GM23338 (cell line): Measurements from ENCODE around the gene ST8SIA1. TPM values are rescaled to one million over a fixed set of nuclear protein-coding genes. Genes with fewer than 3 reads are reported as not detected.

ENCODE experiments used
- ATAC-seq: fragments of 200-7000 bp; cut with Tn5 transposase; 3 replicates; pipeline ENCODE4 v1.9.1; 2020
- DNase-seq: peaks from one replicate; pipeline ENCODE4 v3.0.0-alpha.2; 2015; ENCODE audit warnings: low spot score
- H2AFZ ChIP-seq: fragments of 200-600 bp; sonication (generic); 2 replicates; pipeline ENCODE4 v1.8.0; 2016; ENCODE audit warnings: antibody characterized with exemption, mild to moderate bottlenecking, moderate library complexity
- H3F3A ChIP-seq: fragments of 200-600 bp; sonication (generic); replicated peaks from 2 replicates; pipeline ENCODE4 v1.8.0; 2017; ENCODE audit warnings: antibody characterized with exemption, mixed run types, low read depth
- H3K27ac ChIP-seq: fragments of 200-600 bp; sonication (generic); 2 replicates; pipeline ENCODE4 v1.6.1; 2016; ENCODE audit warnings: low read depth
- H3K27me3 ChIP-seq: fragments of 200-600 bp; sonication (generic); 2 replicates; pipeline ENCODE4 v1.8.0; 2016; ENCODE audit warnings: mild to moderate bottlenecking, mixed run types, moderate library complexity; ENCODE audit not compliant: insufficient read depth
- H3K36me3 ChIP-seq: fragments of 200-600 bp; sonication (generic); 2 replicates; pipeline ENCODE4 v1.8.0; 2016; ENCODE audit warnings: mild to moderate bottlenecking; ENCODE audit not compliant: insufficient read depth
- H3K4me1 ChIP-seq: fragments of 200-600 bp; sonication (generic); 2 replicates; pipeline ENCODE4 v1.8.0; 2016; ENCODE audit warnings: mild to moderate bottlenecking, moderate library complexity; ENCODE audit not compliant: insufficient read depth
- H3K4me2 ChIP-seq: fragments of 200-600 bp; sonication (generic); 2 replicates; pipeline ENCODE4 v1.7.1; 2017; ENCODE audit warnings: mixed run types
- H3K4me3 ChIP-seq: fragments of 200-600 bp; sonication (generic); 2 replicates; pipeline ENCODE4 v1.6.1; 2016; ENCODE audit warnings: mixed run types
- H3K79me2 ChIP-seq: fragments of 200-600 bp; sonication (generic); replicated peaks from 2 replicates; pipeline ENCODE4 v1.8.0; 2017; ENCODE audit warnings: mild to moderate bottlenecking; ENCODE audit not compliant: insufficient read depth
- H3K9me2 ChIP-seq: fragments of 200-600 bp; sonication (generic); 2 replicates; pipeline ENCODE4 v1.8.0; 2017; ENCODE audit not compliant: insufficient read depth
- H4K20me1 ChIP-seq: fragments of 200-600 bp; sonication (generic); replicated peaks from 2 replicates; pipeline ENCODE4 v1.8.0; 2017; ENCODE audit warnings: mild to moderate bottlenecking; ENCODE audit not compliant: insufficient read depth
- H3K27ac Mint-ChIP-seq: 2 replicates; pipeline ENCODE4 v1.8.0; 2020; ENCODE audit warnings: inconsistent platforms, mild to moderate bottlenecking, moderate library complexity, mixed read lengths
- H3K27me3 Mint-ChIP-seq: 3 replicates; pipeline ENCODE4 v1.8.0; 2022; ENCODE audit warnings: low read depth, mild to moderate bottlenecking, moderate library complexity, mixed read lengths, inconsistent platforms; ENCODE audit not compliant: insufficient read depth, poor library complexity
- H3K36me3 Mint-ChIP-seq: 3 replicates; pipeline ENCODE4 v1.8.0; 2021; ENCODE audit warnings: low read depth, mild to moderate bottlenecking, inconsistent platforms, moderate library complexity, mixed read lengths
- H3K4me1 Mint-ChIP-seq: 3 replicates; pipeline ENCODE4 v1.8.0; 2020; ENCODE audit warnings: mild to moderate bottlenecking, inconsistent platforms, mixed read lengths
- H3K4me3 Mint-ChIP-seq: 3 replicates; pipeline ENCODE4 v1.8.0; 2021; ENCODE audit warnings: moderate library complexity, mild to moderate bottlenecking, inconsistent platforms, mixed read lengths
- H3K9me3 Mint-ChIP-seq: 3 replicates; pipeline ENCODE4 v1.8.0; 2020; ENCODE audit warnings: moderate library complexity, mild to moderate bottlenecking, inconsistent platforms, mixed read lengths
- CREB1 ChIP-seq: fragments of 250-450 bp; sonication (Bioruptor Pico); IDR thresholded peaks from 2 replicates; pipeline ENCODE4 v1.5.0; 2020; ENCODE audit warnings: low read depth, mild to moderate bottlenecking, moderate library complexity
- CTCF ChIP-seq, 2 experiments: fragments of 200-600 bp in 1 of 2; sonication (generic) in 1 of 2; conservative IDR thresholded peaks; 2 replicates each; pipeline versions ENCODE4 v1.5.1 to v1.6.1; 2016 to 2017; ENCODE audit warnings: antibody characterized with exemption in 2 of 2, low read depth in 2 of 2, mild to moderate bottlenecking in 2 of 2, moderate library complexity in 1 of 2
- ETS1 ChIP-seq: IDR thresholded peaks from 2 replicates; pipeline ENCODE4 v1.6.1; 2016; ENCODE audit warnings: antibody characterized with exemption
- EZH2 ChIP-seq: fragments of 200-600 bp; sonication (generic); IDR thresholded peaks from one replicate; pipeline ENCODE4 v1.8.0; 2017; ENCODE audit warnings: antibody characterized with exemption, mild to moderate bottlenecking, low read depth; ENCODE audit not compliant: unreplicated experiment
- EZH2phosphoT487 ChIP-seq: fragments of 200-600 bp; sonication (generic); IDR thresholded peaks from one replicate; pipeline ENCODE4 v1.8.1; 2018; ENCODE audit warnings: antibody characterized with exemption; ENCODE audit not compliant: unreplicated experiment
- JUNB ChIP-seq: IDR thresholded peaks from one replicate; pipeline ENCODE4 v1.6.1; 2016; ENCODE audit warnings: antibody characterized with exemption; ENCODE audit not compliant: unreplicated experiment
- NANOG ChIP-seq: IDR thresholded peaks from 2 replicates; pipeline ENCODE4 v1.6.1; 2016; ENCODE audit warnings: antibody characterized with exemption, borderline replicate concordance
- POLR2AphosphoS5 ChIP-seq: IDR thresholded peaks from 2 replicates; pipeline ENCODE4 v1.6.1; 2016; ENCODE audit warnings: antibody characterized with exemption, low read depth
- REST ChIP-seq: IDR thresholded peaks from one replicate; pipeline ENCODE4 v1.6.1; 2018; ENCODE audit warnings: antibody characterized with exemption; ENCODE audit not compliant: unreplicated experiment
- STAT1 ChIP-seq: IDR thresholded peaks from one replicate; pipeline ENCODE4 v1.6.1; 2016; ENCODE audit warnings: antibody characterized with exemption; ENCODE audit not compliant: unreplicated experiment
- ZNF114 ChIP-seq: fragments of 250-450 bp; sonication (Bioruptor Pico); IDR thresholded peaks from 2 replicates; pipeline ENCODE4 v1.5.0; 2020; ENCODE audit warnings: mild to moderate bottlenecking, moderate library complexity
- ZNF331 ChIP-seq: fragments of 250-450 bp; sonication (Bioruptor Pico); IDR thresholded peaks from 2 replicates; pipeline ENCODE4 v1.5.0; 2020; ENCODE audit warnings: low read depth, mild to moderate bottlenecking, moderate library complexity
- polyA plus RNA-seq: library from polyadenylated mRNA; unstranded; fragments of >200 nt; fragmentation: Nextera tagmentation; extraction: Ambion mirVana; gene quantifications from 2 replicates; pipeline ENCODE4 v1.2.1, GENCODE V29; 2016
- total RNA-seq: library from RNA; depleted of rRNA; stranded (reverse); fragments of >200 nt; shearing (Covaris generic); gene quantifications from 2 replicates; pipeline ENCODE4 v1.2.3, GENCODE V29; 2014
- TF ChIP-seq, protein P1 (sequence below): fragments of 250-450 bp; sonication (Bioruptor Pico); IDR thresholded peaks from 2 replicates; pipeline ENCODE4 v1.5.0; 2020; ENCODE audit warnings: mild to moderate bottlenecking, moderate library complexity

ST8SIA1 gene
- total and polyA plus RNA-seq, 2 experiments from 2014 or later = 2.5 to 5.1 TPM

- Histone ChIP-seq H3K79me2 (no peaks in the 10 kb centered on the region), H2AFZ (0 out of 2 replicates have a peak overlapping the region, but pooled peaks have one; percentile 28), H3K9me2 (no peaks in the 10 kb centered on the region), H3K4me1 (no peaks in the 10 kb centered on the region), H3F3A (no peaks in the 10 kb centered on the region), H3K4me2 (no peak overlapping the region), H4K20me1 (no peaks in the 10 kb centered on the region), H3K4me3 (no peak overlapping the region), H3K27ac (no peak overlapping the region), H3K36me3 (no peaks in the 10 kb centered on the region), H3K27me3 (no peaks in the 10 kb centered on the region)
- no peak overlapping the region for H3K27ac Mint-ChIP-seq
- DNase-seq = no peak
- no peaks in the 10 kb centered on the region for H3K36me3 Mint-ChIP-seq
- TF ChIP-seq JUNB (no peak), POLR2AphosphoS5 (no peak), ETS1 (no peak), STAT1 (no peak), CREB1 (CRISPR knock-in tag) (no peak), CTCF (conservative IDR thresholded peaks at IDR 0.05; ENCODE audit: low read depth in 2 of 2) (no peak), ZNF331 (CRISPR knock-in tag) (no peak), EZH2 (no peak), REST (no peak), EZH2phosphoT487 (no peak), NANOG (no peak), ZNF114 (CRISPR knock-in tag) (no peak)
- TF ChIP-seq, protein P1, sequence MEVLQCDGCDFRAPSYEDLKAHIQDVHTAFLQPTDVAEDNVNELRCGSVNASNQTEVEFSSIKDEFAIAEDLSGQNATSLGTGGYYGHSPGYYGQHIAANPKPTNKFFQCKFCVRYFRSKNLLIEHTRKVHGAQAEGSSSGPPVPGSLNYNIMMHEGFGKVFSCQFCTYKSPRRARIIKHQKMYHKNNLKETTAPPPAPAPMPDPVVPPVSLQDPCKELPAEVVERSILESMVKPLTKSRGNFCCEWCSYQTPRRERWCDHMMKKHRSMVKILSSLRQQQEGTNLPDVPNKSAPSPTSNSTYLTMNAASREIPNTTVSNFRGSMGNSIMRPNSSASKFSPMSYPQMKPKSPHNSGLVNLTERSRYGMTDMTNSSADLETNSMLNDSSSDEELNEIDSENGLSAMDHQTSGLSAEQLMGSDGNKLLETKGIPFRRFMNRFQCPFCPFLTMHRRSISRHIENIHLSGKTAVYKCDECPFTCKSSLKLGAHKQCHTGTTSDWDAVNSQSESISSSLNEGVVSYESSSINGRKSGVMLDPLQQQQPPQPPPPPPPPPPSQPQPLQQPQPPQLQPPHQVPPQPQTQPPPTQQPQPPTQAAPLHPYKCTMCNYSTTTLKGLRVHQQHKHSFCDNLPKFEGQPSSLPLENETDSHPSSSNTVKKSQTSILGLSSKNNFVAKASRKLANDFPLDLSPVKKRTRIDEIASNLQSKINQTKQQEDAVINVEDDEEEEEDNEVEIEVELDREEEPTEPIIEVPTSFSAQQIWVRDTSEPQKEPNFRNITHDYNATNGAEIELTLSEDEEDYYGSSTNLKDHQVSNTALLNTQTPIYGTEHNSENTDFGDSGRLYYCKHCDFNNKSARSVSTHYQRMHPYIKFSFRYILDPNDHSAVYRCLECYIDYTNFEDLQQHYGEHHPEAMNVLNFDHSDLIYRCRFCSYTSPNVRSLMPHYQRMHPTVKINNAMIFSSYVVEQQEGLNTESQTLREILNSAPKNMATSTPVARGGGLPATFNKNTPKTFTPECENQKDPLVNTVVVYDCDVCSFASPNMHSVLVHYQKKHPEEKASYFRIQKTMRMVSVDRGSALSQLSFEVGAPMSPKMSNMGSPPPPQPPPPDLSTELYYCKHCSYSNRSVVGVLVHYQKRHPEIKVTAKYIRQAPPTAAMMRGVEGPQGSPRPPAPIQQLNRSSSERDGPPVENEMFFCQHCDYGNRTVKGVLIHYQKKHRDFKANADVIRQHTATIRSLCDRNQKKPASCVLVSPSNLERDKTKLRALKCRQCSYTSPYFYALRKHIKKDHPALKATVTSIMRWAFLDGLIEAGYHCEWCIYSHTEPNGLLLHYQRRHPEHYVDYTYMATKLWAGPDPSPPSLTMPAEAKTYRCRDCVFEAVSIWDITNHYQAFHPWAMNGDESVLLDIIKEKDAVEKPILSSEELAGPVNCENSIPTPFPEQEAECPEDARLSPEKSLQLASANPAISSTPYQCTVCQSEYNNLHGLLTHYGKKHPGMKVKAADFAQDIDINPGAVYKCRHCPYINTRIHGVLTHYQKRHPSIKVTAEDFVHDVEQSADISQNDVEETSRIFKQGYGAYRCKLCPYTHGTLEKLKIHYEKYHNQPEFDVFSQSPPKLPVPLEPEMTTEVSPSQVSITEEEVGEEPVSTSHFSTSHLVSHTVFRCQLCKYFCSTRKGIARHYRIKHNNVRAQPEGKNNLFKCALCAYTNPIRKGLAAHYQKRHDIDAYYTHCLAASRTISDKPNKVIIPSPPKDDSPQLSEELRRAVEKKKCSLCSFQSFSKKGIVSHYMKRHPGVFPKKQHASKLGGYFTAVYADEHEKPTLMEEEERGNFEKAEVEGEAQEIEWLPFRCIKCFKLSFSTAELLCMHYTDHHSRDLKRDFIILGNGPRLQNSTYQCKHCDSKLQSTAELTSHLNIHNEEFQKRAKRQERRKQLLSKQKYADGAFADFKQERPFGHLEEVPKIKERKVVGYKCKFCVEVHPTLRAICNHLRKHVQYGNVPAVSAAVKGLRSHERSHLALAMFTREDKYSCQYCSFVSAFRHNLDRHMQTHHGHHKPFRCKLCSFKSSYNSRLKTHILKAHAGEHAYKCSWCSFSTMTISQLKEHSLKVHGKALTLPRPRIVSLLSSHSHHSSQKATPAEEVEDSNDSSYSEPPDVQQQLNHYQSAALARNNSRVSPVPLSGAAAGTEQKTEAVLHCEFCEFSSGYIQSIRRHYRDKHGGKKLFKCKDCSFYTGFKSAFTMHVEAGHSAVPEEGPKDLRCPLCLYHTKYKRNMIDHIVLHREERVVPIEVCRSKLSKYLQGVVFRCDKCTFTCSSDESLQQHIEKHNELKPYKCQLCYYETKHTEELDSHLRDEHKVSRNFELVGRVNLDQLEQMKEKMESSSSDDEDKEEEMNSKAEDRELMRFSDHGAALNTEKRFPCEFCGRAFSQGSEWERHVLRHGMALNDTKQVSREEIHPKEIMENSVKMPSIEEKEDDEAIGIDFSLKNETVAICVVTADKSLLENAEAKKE (CRISPR knock-in tag) = no peak
- no peak for ATAC-seq
- no peak overlapping the region for H3K4me3 Mint-ChIP-seq
- H3K9me3 Mint-ChIP-seq = peaks cover 9% of the 10 kb centered on the region; the same call in 2 of the 3 replicates
- H3K27me3 Mint-ChIP-seq = peaks cover 9% of the 10 kb centered on the region
- no peaks in the 10 kb centered on the region for H3K4me1 Mint-ChIP-seq
Observed at GRCh38 chr12:22339691-22340090, 5.2 kb upstream of the ST8SIA1 start.
